Coronary artery (tissue), 2 donors: ENCODE measurements around the gene GNB5.
"Not testable (repeated sequence)": the region's sequence is repeated elsewhere in the genome, so short reads cannot be mapped to it uniquely, and the experiment has no call there.

Source experiments
- DNase-seq: peaks from one replicate; pipeline ENCODE4 v3.0.0-alpha.2; 2017; ENCODE audit warnings: low spot score
- H3K27ac ChIP-seq, 2 donors: fragments of 200-600 bp; sonication (generic); one replicate each; pipeline ENCODE4 v1.5.1; 2016 to 2019
- H3K4me3 ChIP-seq: fragments of 200-600 bp; sonication (generic); 2 replicates; pipeline ENCODE4 v1.5.1; 2016; ENCODE audit warnings: mild to moderate bottlenecking, moderate library complexity
- TF ChIP-seq, protein P1 (sequence below): fragments of 200-600 bp; sonication (generic); IDR thresholded peaks from one replicate; pipeline ENCODE4 v1.5.1; 2019; ENCODE audit warnings: antibody characterized with exemption

The GNB5 gene

DNA sequence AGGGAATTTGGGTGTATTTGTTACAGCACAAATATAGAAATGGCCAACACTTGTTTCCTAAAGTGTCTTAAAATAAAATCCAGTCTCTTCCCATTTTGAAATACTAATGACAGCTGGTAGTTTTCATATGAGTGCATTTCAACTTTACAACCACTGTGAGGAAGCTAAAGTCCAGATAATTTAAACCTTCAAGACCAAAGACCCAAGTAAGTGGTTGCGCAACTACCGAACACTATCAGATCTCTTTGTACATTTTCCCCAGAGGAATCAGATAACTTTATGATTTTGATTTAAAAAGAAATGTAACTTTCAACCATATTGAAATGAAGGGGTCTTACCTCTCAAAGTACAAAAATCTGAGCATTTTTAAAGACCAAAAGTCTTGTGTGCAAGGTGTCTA lies 92.9 kb downstream of the GNB5 start:
- DNase-seq, result no peak
- Histone ChIP-seq H3K4me3 (no peak overlapping the region), H3K27ac (no peak overlapping the region)
- TF ChIP-seq, protein P1, sequence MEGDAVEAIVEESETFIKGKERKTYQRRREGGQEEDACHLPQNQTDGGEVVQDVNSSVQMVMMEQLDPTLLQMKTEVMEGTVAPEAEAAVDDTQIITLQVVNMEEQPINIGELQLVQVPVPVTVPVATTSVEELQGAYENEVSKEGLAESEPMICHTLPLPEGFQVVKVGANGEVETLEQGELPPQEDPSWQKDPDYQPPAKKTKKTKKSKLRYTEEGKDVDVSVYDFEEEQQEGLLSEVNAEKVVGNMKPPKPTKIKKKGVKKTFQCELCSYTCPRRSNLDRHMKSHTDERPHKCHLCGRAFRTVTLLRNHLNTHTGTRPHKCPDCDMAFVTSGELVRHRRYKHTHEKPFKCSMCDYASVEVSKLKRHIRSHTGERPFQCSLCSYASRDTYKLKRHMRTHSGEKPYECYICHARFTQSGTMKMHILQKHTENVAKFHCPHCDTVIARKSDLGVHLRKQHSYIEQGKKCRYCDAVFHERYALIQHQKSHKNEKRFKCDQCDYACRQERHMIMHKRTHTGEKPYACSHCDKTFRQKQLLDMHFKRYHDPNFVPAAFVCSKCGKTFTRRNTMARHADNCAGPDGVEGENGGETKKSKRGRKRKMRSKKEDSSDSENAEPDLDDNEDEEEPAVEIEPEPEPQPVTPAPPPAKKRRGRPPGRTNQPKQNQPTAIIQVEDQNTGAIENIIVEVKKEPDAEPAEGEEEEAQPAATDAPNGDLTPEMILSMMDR, result no peak

DNA sequence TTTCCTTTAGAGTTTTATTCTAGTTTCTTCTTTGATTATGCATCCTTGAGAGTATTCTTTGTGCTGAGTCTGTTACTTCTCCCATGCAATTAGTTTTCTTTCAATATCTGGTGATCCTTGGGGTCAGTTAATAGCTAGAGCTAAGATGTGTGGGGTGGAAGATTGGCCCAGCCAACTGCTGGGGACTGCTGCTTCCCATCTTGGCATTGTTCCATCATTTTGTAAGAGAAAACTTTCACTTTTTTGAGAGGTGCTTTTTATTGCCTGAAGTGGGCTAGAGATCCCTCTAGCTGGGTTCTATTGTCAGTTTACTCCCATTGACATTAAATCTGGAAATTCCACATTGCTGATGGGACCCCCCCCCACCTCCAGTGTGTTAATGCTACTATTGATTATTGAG lies 94.0 kb downstream of the GNB5 start:
- no peak for DNase-seq
- Histone ChIP-seq H3K27ac (no peak overlapping the region), H3K4me3 (no peak overlapping the region)
- TF ChIP-seq, protein P1, result no peak

DNA sequence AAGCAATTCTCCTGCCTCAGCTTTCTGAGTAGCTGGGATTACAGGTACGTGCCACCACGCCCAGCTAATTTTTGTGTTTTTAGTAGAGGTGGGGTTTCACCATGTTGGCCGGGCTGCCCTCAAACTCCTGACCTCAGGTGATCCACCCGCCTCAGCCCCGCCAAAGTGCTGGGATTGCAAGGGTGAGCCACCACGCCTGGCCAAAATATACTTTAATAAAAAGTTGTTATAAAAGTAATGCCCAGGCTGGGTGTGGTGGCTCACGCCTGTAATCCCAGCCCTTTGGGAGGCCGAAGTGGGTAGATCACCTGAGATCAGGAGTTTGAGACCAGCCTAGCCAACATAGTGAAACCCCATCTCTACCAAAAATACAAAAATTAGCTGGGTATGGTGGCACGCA lies 94.7 kb downstream of the GNB5 start:
- not testable (repeated sequence) for H3K4me3 ChIP-seq, H3K27ac ChIP-seq, DNase-seq

DNA sequence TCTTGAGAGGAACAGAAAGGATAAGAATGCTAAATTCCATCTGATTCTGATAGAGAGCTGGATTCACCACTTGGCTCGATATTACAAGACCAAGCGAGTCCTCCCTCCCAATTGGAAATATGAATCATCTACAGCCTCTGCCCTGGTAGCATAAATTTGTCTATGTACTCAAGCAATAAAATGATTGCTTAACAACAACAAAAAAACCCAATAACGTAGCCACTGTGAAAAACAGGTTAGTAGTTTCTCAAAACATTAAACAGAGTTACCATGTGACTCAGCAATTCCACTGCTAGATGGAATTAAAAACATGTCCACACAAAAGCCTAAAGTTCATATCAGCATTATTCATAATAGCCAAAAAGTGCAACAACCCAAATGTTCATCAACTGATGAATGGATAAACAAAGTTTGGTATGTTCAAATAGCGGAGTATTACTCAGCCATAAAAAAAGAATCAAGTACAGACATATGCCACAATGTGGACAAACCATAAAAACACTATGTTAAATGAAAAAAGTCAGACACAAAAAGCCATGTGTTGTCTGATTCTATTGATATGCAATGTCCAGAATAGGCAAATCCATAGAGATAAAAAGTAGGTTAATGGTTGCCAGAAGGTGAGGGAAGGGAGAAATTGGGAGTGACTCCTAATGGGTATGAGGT lies 95.5 kb downstream of the GNB5 start:
- TF ChIP-seq, protein P1, result no peak

DNA sequence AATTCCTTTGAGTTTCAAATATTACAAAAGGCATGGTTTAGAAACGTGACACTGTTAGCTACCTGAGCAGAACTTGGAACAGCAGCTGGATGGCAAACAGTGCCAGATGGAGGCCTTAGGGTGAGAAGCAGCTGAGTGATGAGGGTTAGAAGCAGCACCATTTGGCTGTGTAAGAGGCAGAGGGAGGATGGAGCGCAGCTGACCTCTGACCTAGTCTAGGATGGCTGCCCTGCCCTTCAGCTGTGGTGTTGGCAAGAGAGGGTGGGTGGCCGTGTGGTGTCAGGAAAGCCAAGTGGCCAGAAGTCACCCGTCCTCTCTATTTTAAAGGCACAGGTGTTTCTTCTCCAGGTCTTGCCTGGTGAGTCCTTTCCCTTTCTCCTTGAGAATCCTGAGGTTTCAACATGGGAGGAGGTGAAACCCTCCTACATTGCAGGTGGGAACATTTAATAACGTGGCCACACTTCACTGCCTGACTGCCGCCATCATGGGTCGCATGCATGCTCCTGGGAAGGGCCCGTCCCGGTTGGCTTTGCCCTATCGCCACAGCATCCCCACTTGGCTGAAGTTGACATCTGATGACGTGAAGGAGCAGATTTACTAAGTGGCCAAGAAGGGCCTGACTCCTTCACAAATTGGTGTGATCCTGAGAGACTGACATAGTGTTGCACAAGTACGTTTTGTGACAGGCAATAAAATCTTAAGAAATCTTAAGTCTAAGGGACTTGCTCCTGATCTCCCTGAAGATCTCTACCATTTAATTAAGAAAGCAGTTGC lies 96.2 kb downstream of the GNB5 start:
- TF ChIP-seq, protein P1, result no peak
- H3K4me3 ChIP-seq, result no peak overlapping the region
- no peak for DNase-seq
- H3K27ac ChIP-seq, result peak overlapping the region in 1 of 2 donors; percentile 44

More for the DNA sequence above, 95.5 kb downstream of the GNB5 start:
- H3K27ac ChIP-seq, result no peak overlapping the region
- no peak for DNase-seq
- no peak overlapping the region for H3K4me3 ChIP-seq

DNA sequence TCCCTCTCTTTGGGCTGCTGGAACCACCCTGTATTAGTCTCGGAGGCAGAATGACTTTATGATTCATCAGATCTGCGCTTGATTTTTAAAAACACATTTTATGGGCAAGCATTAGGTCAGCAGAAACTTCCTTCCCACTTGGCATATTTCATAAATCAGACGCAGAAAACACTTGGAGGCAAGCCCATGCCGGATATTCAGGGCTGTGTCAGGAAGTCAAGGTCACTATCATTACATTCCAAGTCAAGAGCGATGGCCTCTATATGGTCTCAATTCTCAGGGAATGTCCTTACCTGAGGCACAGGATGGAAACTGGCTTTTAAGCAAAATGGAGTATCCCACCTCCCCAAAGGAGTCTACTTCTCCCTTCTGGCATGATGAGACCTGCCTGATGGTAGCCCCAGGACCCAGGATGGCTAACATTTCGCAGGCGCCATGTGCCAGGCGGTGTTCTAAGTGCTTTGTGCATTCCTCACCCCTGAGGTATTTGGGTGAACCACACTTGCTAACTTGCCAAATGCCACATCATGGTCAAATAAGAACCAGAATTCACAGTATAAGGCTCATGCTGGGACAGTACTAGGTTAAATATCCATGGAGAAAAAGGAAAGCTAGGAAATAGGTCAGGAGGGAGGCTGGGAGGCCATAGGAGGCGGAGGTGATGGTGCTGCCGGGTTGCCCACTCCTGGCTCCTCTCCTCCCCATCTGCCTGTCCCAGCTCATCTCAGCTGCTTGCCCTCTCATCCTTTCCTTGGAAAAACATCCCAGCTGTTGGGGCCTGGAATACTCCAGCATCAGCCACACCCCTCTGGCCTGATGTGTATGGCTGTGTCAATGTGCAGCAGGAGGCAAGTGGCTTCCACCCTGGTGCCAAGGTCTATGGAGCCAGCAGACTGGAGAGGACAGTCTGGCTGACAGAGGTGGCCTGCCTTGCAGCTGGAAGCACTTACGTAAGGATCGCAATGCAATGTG lies 97.4 kb downstream of the GNB5 start:
- Histone ChIP-seq H3K4me3 (no peak overlapping the region), H3K27ac (peak overlapping the region in 1 of 2 donors; percentile 44)
- DNase-seq, result no peak
- TF ChIP-seq, protein P1, result no peak

DNA sequence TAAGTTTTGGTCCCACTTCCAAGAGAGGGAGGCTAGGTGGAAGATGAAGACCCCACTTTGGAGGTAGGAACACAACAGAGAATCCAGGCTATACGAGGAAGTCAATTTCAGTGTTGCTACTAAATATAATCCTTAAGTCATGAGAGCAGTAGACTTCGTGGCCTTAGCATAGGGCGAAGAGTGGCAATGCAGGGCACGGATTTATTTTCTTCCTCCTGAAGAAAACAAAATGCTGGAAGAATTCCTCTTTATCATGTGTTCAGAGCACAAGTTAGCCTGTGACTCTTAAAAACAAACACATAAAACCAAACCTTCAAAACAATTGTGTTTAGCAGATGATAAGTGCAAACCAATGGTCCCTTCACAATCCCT lies 98.0 kb downstream of the GNB5 start:
- Histone ChIP-seq H3K4me3 (no peak overlapping the region), H3K27ac (peak overlapping the region in 1 of 2 donors; percentile 44)
- DNase-seq, result no peak
- TF ChIP-seq, protein P1, result no peak
